Keratinocyte (primary cell): ENCODE measurements around the gene NT5C1A.

ENCODE experiments used
- EZH2 ChIP-seq: IDR thresholded peaks from one replicate; pipeline ENCODE4 v1.6.1; 2012; ENCODE audit warnings: inconsistent platforms, mild to moderate bottlenecking, low read length, moderate library complexity
- TF ChIP-seq, protein P1 (sequence below), 3 experiments: IDR thresholded peaks in 1 of 3; conservative IDR thresholded peaks in 1 of 3; optimal IDR thresholded peaks in 1 of 3; 2 replicates in 2 of 3; 3 replicates in 1 of 3; pipeline versions ENCODE3 to v1.5.1; 2011; ENCODE audit warnings: low read length in 3 of 3, mild to moderate bottlenecking in 3 of 3, moderate library complexity in 2 of 3, control low read depth in 1 of 3, inconsistent platforms in 1 of 3; ENCODE audit not compliant: insufficient read depth in 2 of 3; ENCODE audit errors: extremely low read depth in 1 of 3

DNA sequence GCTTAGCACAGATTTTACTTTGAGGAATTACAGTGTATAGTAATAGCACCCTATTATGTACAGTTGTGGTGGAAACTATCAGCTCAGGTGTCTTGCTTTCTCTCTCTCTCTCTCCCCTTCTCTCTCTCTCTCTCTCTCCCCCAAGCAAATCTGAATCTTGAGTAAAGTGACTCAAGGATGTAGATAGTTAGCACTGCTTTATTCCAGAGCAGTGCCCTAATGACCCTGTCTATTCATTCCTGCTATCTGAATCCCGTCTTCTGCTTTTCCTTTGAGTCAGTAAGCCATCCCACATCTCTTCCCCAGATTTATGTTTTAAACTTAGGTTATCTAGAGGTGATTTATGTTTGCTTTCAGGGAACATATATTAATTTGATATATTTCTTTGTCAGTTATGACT lies 24.5 kb upstream of the NT5C1A start:
- TF ChIP-seq, protein P1, sequence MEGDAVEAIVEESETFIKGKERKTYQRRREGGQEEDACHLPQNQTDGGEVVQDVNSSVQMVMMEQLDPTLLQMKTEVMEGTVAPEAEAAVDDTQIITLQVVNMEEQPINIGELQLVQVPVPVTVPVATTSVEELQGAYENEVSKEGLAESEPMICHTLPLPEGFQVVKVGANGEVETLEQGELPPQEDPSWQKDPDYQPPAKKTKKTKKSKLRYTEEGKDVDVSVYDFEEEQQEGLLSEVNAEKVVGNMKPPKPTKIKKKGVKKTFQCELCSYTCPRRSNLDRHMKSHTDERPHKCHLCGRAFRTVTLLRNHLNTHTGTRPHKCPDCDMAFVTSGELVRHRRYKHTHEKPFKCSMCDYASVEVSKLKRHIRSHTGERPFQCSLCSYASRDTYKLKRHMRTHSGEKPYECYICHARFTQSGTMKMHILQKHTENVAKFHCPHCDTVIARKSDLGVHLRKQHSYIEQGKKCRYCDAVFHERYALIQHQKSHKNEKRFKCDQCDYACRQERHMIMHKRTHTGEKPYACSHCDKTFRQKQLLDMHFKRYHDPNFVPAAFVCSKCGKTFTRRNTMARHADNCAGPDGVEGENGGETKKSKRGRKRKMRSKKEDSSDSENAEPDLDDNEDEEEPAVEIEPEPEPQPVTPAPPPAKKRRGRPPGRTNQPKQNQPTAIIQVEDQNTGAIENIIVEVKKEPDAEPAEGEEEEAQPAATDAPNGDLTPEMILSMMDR (optimal IDR thresholded peaks at IDR 0.05 in 1 of 3, IDR thresholded peaks at IDR 0.05 in 1 of 3, conservative IDR thresholded peaks at IDR 0.05 in 1 of 3; ENCODE audit: extremely low read depth in 1 of 3, insufficient read depth in 2 of 3, low read length in 3 of 3): no peak
- no peak for TF ChIP-seq EZH2
